Measurements from ENCODE around the gene PSMA7.

GRCh38 chr20:62114894-62115293 lies 28.3 kb downstream of the PSMA7 start:
- no peak for TF ChIP-seq CTCF (IDR thresholded peaks at IDR 0.05)
- TF ChIP-seq POLR2A (IDR thresholded peaks at IDR 0.05): no peak

Data from thyroid gland (tissue), 4 donors.